H1 (cell line): ENCODE results near the gene FKBP1A. TPM values are rescaled to one million over a fixed set of nuclear protein-coding genes. Genes with fewer than 3 reads are reported as not detected.

Source experiments
- CTCF ChIA-PET: fragments of 300-600 bp; sonication (Branson Sonifier 250); formaldehyde crosslinking; loops from one replicate; lab custom pipeline; 2021; ENCODE audit not compliant: partially characterized antibody; lab: Charles Lee
- POLR2A ChIA-PET: fragments of 300-600 bp; sonication (Branson Sonifier 250); formaldehyde crosslinking; loops from one replicate; lab custom pipeline; 2021; ENCODE audit warnings: inconsistent platforms; ENCODE audit not compliant: partially characterized antibody; lab: Charles Lee
- DNase-seq, 2 experiments: peaks; one replicate each; pipeline versions ENCODE4 v3.0.0 to v3.0.0-alpha.2; 2010 to 2022; ENCODE audit warnings: low spot score in 2 of 2, low read depth in 1 of 2, mixed read lengths in 1 of 2
- FAIRE-seq: peaks from 2 replicates; lab custom pipeline; 2011; peaks lifted over from hg19 to GRCh38; lab: Jason Lieb, UNC
- H2AFZ ChIP-seq: 2 replicates; pipeline ENCODE4 v1.8.1; 2012; ENCODE audit warnings: low read length, inconsistent platforms
- H2AK5ac ChIP-seq: 2 replicates; pipeline ENCODE4 v1.6.1; 2013; ENCODE audit warnings: low read depth, low read length
- H2BK120ac ChIP-seq: replicated peaks from 2 replicates; pipeline ENCODE3; 2013; ENCODE audit warnings: low read depth, low read length, inconsistent platforms
- H2BK12ac ChIP-seq: 2 replicates; pipeline ENCODE4 v1.6.1; 2013; ENCODE audit warnings: low read depth, low read length
- H2BK15ac ChIP-seq: 2 replicates; pipeline ENCODE4 v1.6.1; 2013; ENCODE audit warnings: low read length
- H2BK20ac ChIP-seq: 2 replicates; pipeline ENCODE4 v1.6.1; 2013; ENCODE audit warnings: low read length
- H2BK5ac ChIP-seq: 2 replicates; pipeline ENCODE4 v1.6.1; 2013; ENCODE audit warnings: low read depth, low read length
- H3K14ac ChIP-seq: 2 replicates; pipeline ENCODE4 v1.6.1; 2013; ENCODE audit warnings: inconsistent platforms; ENCODE audit not compliant: insufficient read length
- H3K18ac ChIP-seq: 2 replicates; pipeline ENCODE4 v1.6.1; 2013; ENCODE audit warnings: low read length; ENCODE audit errors: extremely low read depth
- H3K23ac ChIP-seq: 2 replicates; pipeline ENCODE4 v1.6.1; 2013; ENCODE audit warnings: inconsistent platforms; ENCODE audit not compliant: insufficient read length
- H3K23me2 ChIP-seq: 2 replicates; pipeline ENCODE4 v1.6.1; 2013; ENCODE audit warnings: low read depth, low read length
- H3K27ac ChIP-seq: 2 replicates; pipeline ENCODE4 v1.6.1; 2011; ENCODE audit warnings: low read depth, low read length, inconsistent platforms
- H3K27me3 ChIP-seq, 4 experiments: replicated peaks in 1 of 4; 1 replicate in 1 of 4; 2 replicates in 3 of 4; pipeline versions ENCODE4 v1.6.1 to v1.8.1; 2011 to 2013; ENCODE audit warnings: low read length in 3 of 4, mild to moderate bottlenecking in 3 of 4, inconsistent platforms in 2 of 4, mixed read lengths in 2 of 4, moderate library complexity in 1 of 4; ENCODE audit not compliant: control insufficient read depth in 3 of 4, insufficient read depth in 3 of 4; ENCODE audit errors: extremely low read depth in 1 of 4
- H3K36me3 ChIP-seq, 4 experiments: 2 replicates each; pipeline versions ENCODE4 v1.6.1 to v1.8.1; 2011 to 2013; ENCODE audit warnings: mild to moderate bottlenecking in 4 of 4, low read length in 3 of 4, moderate library complexity in 2 of 4, control low read depth in 1 of 4, inconsistent platforms in 1 of 4; ENCODE audit not compliant: insufficient read depth in 4 of 4, control insufficient read depth in 2 of 4
- H3K4ac ChIP-seq: replicated peaks from 2 replicates; pipeline ENCODE3; 2013; ENCODE audit warnings: low read length, low read depth, mixed read lengths, inconsistent platforms; ENCODE audit not compliant: insufficient read length
- H3K4me1 ChIP-seq, 4 experiments: replicated peaks in 1 of 4; 1 replicate in 1 of 4; 2 replicates in 3 of 4; pipeline versions ENCODE4 v1.6.1 to v1.8.1; 2011 to 2013; ENCODE audit warnings: low read length in 3 of 4, inconsistent platforms in 2 of 4, mixed read lengths in 1 of 4; ENCODE audit not compliant: insufficient read depth in 4 of 4, control insufficient read depth in 3 of 4
- H3K4me2 ChIP-seq, 2 experiments: 2 replicates each; pipeline versions ENCODE4 v1.6.1 to v1.8.1; 2011 to 2013; ENCODE audit warnings: low read depth in 2 of 2, low read length in 2 of 2, control low read depth in 1 of 2, inconsistent platforms in 1 of 2, mild to moderate bottlenecking in 1 of 2; ENCODE audit not compliant: insufficient read depth in 1 of 2
- H3K4me3 ChIP-seq, 4 experiments: fragments of 200-600, 300-600 bp in 1 of 4; sonication (generic), shearing (Covaris generic), sonication (Bioruptor Twin) in 1 of 4; 2 replicates each; pipeline versions ENCODE4 v1.5.1 to v1.8.1; 2011 to 2016; ENCODE audit warnings: low read length in 4 of 4, low read depth in 3 of 4, control low read depth in 2 of 4, inconsistent platforms in 2 of 4, mild to moderate bottlenecking in 2 of 4, mixed read lengths in 1 of 4, moderate library complexity in 1 of 4; ENCODE audit not compliant: insufficient read depth in 2 of 4; ENCODE audit errors: extremely low read depth in 1 of 4
- H3K56ac ChIP-seq: replicated peaks from 2 replicates; pipeline ENCODE3; 2013; ENCODE audit warnings: low read depth, mild to moderate bottlenecking, mixed read lengths, low read length, inconsistent platforms; ENCODE audit not compliant: insufficient read length
- H3K79me1 ChIP-seq: 2 replicates; pipeline ENCODE4 v1.6.1; 2013; ENCODE audit warnings: low read depth, low read length, control low read depth
- H3K79me2 ChIP-seq, 2 experiments: 2 replicates each; pipeline versions ENCODE4 v1.6.1 to v1.8.1; 2012 to 2013; ENCODE audit warnings: low read length in 2 of 2, mild to moderate bottlenecking in 2 of 2, inconsistent platforms in 1 of 2; ENCODE audit not compliant: insufficient read depth in 2 of 2, control insufficient read depth in 1 of 2
- H3K9ac ChIP-seq, 4 experiments: replicated peaks in 1 of 4; 1 replicate in 1 of 4; 2 replicates in 3 of 4; pipeline versions ENCODE4 v1.6.1 to v1.8.1; 2011 to 2013; ENCODE audit warnings: low read depth in 3 of 4, low read length in 3 of 4, control low read depth in 2 of 4, mild to moderate bottlenecking in 2 of 4, moderate library complexity in 2 of 4, inconsistent platforms in 1 of 4; ENCODE audit errors: extremely low read depth in 1 of 4
- H3K9me3 ChIP-seq, 2 experiments: 2 replicates each; pipeline versions ENCODE4 v1.6.1 to v1.8.1; 2012 to 2013; ENCODE audit warnings: mild to moderate bottlenecking in 2 of 2, moderate library complexity in 2 of 2, control low read depth in 1 of 2, inconsistent platforms in 1 of 2, low read depth in 1 of 2, low read length in 1 of 2, mixed read lengths in 1 of 2; ENCODE audit not compliant: insufficient read depth in 2 of 2
- H4K20me1 ChIP-seq, 2 experiments: replicated peaks in 1 of 2; 2 replicates each; pipeline versions ENCODE3 to v1.8.1; 2011 to 2013; ENCODE audit warnings: inconsistent platforms in 2 of 2, low read length in 2 of 2, mild to moderate bottlenecking in 1 of 2; ENCODE audit not compliant: insufficient read depth in 2 of 2, control insufficient read depth in 1 of 2
- H4K5ac ChIP-seq: 2 replicates; pipeline ENCODE4 v1.6.1; 2013; ENCODE audit warnings: low read length, low read depth, mixed read lengths, inconsistent platforms; ENCODE audit not compliant: insufficient read length
- H4K8ac ChIP-seq: 2 replicates; pipeline ENCODE4 v1.8.0; 2013; ENCODE audit warnings: mild to moderate bottlenecking, moderate library complexity, low read length, inconsistent platforms; ENCODE audit not compliant: insufficient read depth; ENCODE audit errors: extremely low read depth
- H4K91ac ChIP-seq: replicated peaks from 2 replicates; pipeline ENCODE3; 2013; ENCODE audit warnings: low read length, mixed read lengths, inconsistent platforms; ENCODE audit not compliant: insufficient read length
- ATF3 ChIP-seq: IDR thresholded peaks from 2 replicates; pipeline ENCODE4 v1.6.1; 2011; ENCODE audit warnings: low read depth, mild to moderate bottlenecking, low read length; ENCODE audit not compliant: insufficient read depth
- CREB1 ChIP-seq: IDR thresholded peaks from 2 replicates; pipeline ENCODE4 v1.6.1; 2012; ENCODE audit warnings: inconsistent platforms
- GABPA ChIP-seq: IDR thresholded peaks from 2 replicates; pipeline ENCODE4 v1.6.1; 2011; ENCODE audit warnings: mild to moderate bottlenecking, low read length, moderate library complexity, borderline replicate concordance; ENCODE audit not compliant: insufficient read depth
- GTF2F1 ChIP-seq: IDR thresholded peaks from 2 replicates; pipeline ENCODE4 v1.6.1; 2012; ENCODE audit warnings: low read depth, low read length, improper control_type of control experiment, borderline replicate concordance
- KDM5A ChIP-seq: fragments of 200-600 bp; IDR thresholded peaks from 2 replicates; pipeline ENCODE4 v1.7.1; 2012; ENCODE audit warnings: mild to moderate bottlenecking, low read length, inconsistent platforms, mixed read lengths
- POLR2AphosphoS5 ChIP-seq: IDR thresholded peaks from 2 replicates; pipeline ENCODE4 v1.6.1; 2011; ENCODE audit warnings: low read depth, low read length
- SP4 ChIP-seq: IDR thresholded peaks from 2 replicates; pipeline ENCODE4 v1.6.1; 2012; ENCODE audit warnings: low read length, inconsistent platforms
- SUZ12 ChIP-seq: fragments of 200-600 bp; sonication (generic); IDR thresholded peaks from 2 replicates; pipeline ENCODE4 v1.6.1; 2012; ENCODE audit warnings: mild to moderate bottlenecking, inconsistent platforms, low read length, moderate library complexity, mixed read lengths
- TAF1 ChIP-seq: IDR thresholded peaks from 2 replicates; pipeline ENCODE4 v1.6.1; 2011; ENCODE audit warnings: mild to moderate bottlenecking, low read depth, low read length
- ZNF274 ChIP-seq: IDR thresholded peaks from 2 replicates; pipeline ENCODE4 v1.7.0; 2012; ENCODE audit warnings: low read length, borderline replicate concordance; ENCODE audit errors: extremely low read depth
- WGBS, 2 experiments: shearing (Covaris generic) in 1 of 2; methylation state at CpG; one replicate each; pipeline versions ENCODE4 v1.1.6 to v1.1.7; 2013 to 2015; ENCODE audit warnings: low lambda C conversion rate in 2 of 2, mixed read lengths in 2 of 2, inconsistent platforms in 1 of 2, low coverage in 1 of 2, missing lambda C conversion rate in 1 of 2; ENCODE audit not compliant: insufficient replicate concordance in 2 of 2, insufficient coverage in 1 of 2, insufficient read length in 1 of 2; ENCODE audit errors: extremely low coverage in 1 of 2, missing lambda C conversion rate in 1 of 2; 5-methylcytosine and 5-hydroxymethylcytosine counted together
- polyA plus RNA-seq, 7 experiments: library from polyadenylated mRNA; depleted of rRNA in 3 of 7; stranded (reverse) in 5 of 7; unstranded in 2 of 7; fragments of >200 nt in 5 of 7; fragments of 200-250 nt in 2 of 7; gene quantifications; 1 replicate in 5 of 7; 2 replicates in 1 of 7; 4 replicates in 1 of 7; pipeline versions ENCODE4 v1.2.1 to v1.2.3, GENCODE V29; 2011 to 2013; ENCODE audit warnings: missing spikeins in 2 of 7, mixed read lengths in 2 of 7
- total RNA-seq: library from RNA; stranded (reverse); fragmentation: NEBNext Ultra II Directional; extraction: Animal tissue kit (Norgen Biotek cat#: 25700); gene quantifications from 2 replicates; pipeline ENCODE4 v1.2.1, GENCODE V29; 2021
- TF ChIP-seq, protein P1 (sequence below): IDR thresholded peaks from 2 replicates; pipeline ENCODE4 v1.6.1; 2011; ENCODE audit warnings: low read length, improper control_type of control experiment

The FKBP1A gene
- total and polyA plus RNA-seq, 2 of the 8 experiments (the other 6 are each of a cell fraction or from before 2014, with no cell fraction given) = 250 to 685 TPM

GRCh38 chr20:1377984-1378734 lies 14.7 kb downstream of the FKBP1A start:
- Histone ChIP-seq H2BK15ac (no peak overlapping the region), H3K4me3 (no peak overlapping the region), H2AFZ (no peak overlapping the region), H2BK12ac (no peak overlapping the region), H4K5ac (no peak overlapping the region), H3K36me3 (peaks cover 6 to 11% (median 10%) of the 10 kb centered on the region in 4 experiments; a peak in 7 of 8 replicates), H3K18ac (no peak overlapping the region), H4K8ac (peak overlapping the region; percentile 29; the same call in 1 of the 2 replicates), H4K20me1 (peaks cover 24 to 53% of the 10 kb centered on the region in 2 experiments), H3K27me3 (no peaks in the 10 kb centered on the region), H3K9ac (no peak overlapping the region), H2BK20ac (no peak overlapping the region), H2BK120ac (no peak overlapping the region), H2AK5ac (no peak overlapping the region), H3K4me2 (no peak overlapping the region), H3K23ac (no peak overlapping the region), H3K79me2 (peaks cover 21 to 90% of the 10 kb centered on the region in 2 experiments), H3K4me1 (peaks cover 0 to 17% (median 2%) of the 10 kb centered on the region in 4 experiments; a peak in 4 of 7 replicates), H4K91ac (no peak overlapping the region), H3K4ac (no peak overlapping the region), H3K14ac (no peak overlapping the region), H2BK5ac (no peak overlapping the region), H3K56ac (no peak overlapping the region), H3K27ac (no peak overlapping the region), H3K9me3 (no peaks in the 10 kb centered on the region), H3K79me1 (peaks cover 31% of the 10 kb centered on the region), H3K23me2 (no peaks in the 10 kb centered on the region)
- CTCF ChIA-PET = interaction anchor here (1.4 to 1.7 kb wide), 2 partner anchors 59 to 65 kb away, joined by 4 read pairs; no protein-coding TSS in a partner anchor
- POLR2A ChIA-PET = interaction anchor here (1.2 to 2.1 kb wide), 3 partner anchors 8 to 86 kb away, joined by 3 to 7 read pairs (median 3); no protein-coding TSS in a partner anchor
- 84% methylated on average over 6 of the region's 6 CpGs; no CpG with 5 or more reads in 1 of the 2 experiments for WGBS, 2 experiments
- no peak for DNase-seq
- no peak for FAIRE-seq
- TF ChIP-seq CREB1 (no peak), SP4 (no peak), GTF2F1 (no peak), TAF1 (no peak), POLR2AphosphoS5 (no peak), ZNF274 (no peak), GABPA (no peak), KDM5A (no peak), ATF3 (no peak), SUZ12 (no peak)
- TF ChIP-seq, protein P1, sequence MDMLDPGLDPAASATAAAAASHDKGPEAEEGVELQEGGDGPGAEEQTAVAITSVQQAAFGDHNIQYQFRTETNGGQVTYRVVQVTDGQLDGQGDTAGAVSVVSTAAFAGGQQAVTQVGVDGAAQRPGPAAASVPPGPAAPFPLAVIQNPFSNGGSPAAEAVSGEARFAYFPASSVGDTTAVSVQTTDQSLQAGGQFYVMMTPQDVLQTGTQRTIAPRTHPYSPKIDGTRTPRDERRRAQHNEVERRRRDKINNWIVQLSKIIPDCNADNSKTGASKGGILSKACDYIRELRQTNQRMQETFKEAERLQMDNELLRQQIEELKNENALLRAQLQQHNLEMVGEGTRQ = no peak
